Placental pericyte (primary cell): Measurements from ENCODE around the gene CCDC198. TPM values are rescaled to one million over a fixed set of nuclear protein-coding genes. Genes with fewer than 3 reads are reported as not detected.

Source experiments
- total RNA-seq: library from RNA; depleted of rRNA; stranded (reverse); fragments of >200 nt; gene quantifications from 2 replicates; pipeline ENCODE4 v1.2.3, GENCODE V29; 2012

The CCDC198 gene, protein sequence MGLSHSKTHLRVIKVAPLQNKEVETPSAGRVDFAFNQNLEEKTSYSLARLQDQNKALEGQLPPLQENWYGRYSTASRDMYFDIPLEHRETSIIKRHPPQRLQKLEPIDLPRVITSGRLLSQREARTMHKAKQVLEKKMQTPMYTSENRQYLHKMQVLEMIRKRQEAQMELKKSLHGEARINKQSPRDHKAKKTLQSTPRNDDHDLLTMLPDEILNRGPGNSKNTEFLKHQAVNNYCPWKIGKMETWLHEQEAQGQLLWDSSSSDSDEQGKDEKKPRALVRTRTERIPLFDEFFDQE
- total RNA-seq: not detected in 2 replicates

DNA sequence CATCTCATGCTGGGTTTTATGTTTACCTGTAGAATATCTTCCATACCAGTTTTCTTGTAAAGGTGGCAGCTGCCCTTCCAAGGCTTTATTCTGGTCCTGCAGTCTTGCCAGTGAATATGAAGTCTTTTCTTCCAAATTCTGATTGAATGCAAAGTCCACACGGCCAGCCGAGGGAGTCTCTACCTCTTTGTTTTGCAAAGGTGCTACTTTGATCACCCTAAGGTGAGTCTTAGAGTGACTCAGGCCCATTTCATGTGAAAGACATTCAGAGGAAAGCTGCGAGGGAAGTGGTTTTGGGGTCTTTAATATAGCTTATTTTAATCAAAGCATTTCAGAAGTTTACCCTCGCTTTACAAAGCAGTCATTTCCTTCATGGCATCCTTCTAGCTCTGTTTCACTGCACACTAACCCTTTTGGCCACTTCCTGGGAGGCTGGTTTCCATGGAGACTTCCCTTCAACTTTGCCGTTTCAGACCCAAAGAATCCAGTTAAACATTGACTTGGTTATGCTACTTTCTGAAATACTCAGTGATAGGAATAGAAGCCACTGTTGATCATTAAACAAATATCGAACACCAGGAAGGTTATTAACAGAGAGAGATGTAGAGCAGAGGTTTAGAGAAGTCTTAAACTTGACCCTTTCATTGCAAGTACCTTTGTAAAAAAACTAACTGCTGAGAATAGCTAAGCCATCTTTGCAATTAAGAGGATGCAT, at the start of gene CCDC198:
Gene CCDC198, minus strand, starts transcription at position 391 of the 715 bp plus-strand sequence. Its CDS starts 142 bp downstream, at position 249.

Other genes with a start within 250 kb of the CCDC198 start
- 45.7 and 87.6 TPM in 2 replicates for gene EXOC5, start 225.0 kb downstream of the CCDC198 start, total RNA-seq
- 19.7 and 30.8 TPM in 2 replicates for gene AP5M1, start 224.9 kb downstream of the CCDC198 start, total RNA-seq
- 18.2 and 32.9 TPM in 2 replicates for gene NAA30, start 103.3 kb downstream of the CCDC198 start, total RNA-seq